GM21723 (cell line): ENCODE measurements around the gene PODXL2.
"Not testable (repeated sequence)": the region's sequence is repeated elsewhere in the genome, so short reads cannot be mapped to it uniquely, and the experiment has no call there.

ENCODE experiments used
- ATAC-seq: cut with Tn5 transposase; IDR thresholded peaks from one replicate; pipeline ENCODE4 v1.9.1; 2021; ENCODE audit warnings: mild to moderate bottlenecking, moderate library complexity; ENCODE audit not compliant: unreplicated experiment

The PODXL2 gene

GRCh38 chr3:127702151-127702578, 73.2 kb downstream of the PODXL2 start:
- no peak for ATAC-seq

DNA sequence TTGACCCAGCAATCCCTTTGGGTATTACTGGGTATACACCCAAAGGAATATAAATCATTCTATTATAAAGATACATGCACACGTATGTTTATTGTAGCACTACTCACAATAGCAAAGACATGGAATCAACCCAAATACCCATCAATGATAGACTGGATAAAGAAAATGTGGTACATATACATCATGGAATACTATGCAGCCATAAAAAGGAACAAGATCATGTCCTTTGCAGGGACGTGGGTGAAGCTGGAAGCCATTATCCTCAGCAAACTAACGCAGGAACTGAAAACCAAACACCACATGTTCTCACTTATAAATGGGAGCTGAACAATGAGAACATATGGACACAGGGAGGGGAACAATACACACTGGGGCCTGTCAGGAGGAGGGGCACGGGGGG, 75.9 kb downstream of the PODXL2 start:
- ATAC-seq = not testable (repeated sequence)

GRCh38 chr3:127706312-127706711, 77.3 kb downstream of the PODXL2 start:
- ATAC-seq = no peak

DNA sequence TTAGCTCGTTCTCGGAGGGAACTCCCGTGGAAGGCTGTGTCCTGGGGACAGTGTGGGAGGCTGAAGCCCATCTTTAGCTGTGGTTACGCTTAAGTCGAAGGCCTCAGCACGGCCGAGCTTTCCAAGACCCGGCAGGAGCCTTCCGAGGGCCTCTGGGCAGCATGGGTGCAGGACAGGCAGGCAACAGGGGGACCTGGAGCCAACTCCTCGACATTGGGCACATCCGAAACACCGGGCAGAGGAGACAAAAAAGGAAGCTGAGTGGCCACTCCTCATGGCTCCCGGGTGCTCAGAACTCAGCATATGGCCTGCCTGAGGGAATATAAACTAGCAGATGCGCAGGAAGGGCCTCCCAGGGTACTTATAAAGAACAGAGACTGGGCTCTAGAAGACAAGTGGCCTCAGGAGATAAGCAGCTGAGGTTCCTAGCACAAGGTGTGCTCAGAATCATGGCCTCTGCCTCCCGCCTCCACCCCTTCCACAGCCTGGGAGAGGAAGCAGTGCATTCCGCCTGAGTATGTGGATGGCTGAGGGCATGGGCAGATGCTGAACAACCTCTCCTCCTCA, 77.9 kb downstream of the PODXL2 start:
- no peak for ATAC-seq

- ATAC-seq = no peak
Observed at GRCh38 chr3:127707851-127708411, 78.9 kb downstream of the PODXL2 start.

GRCh38 chr3:127708837-127709236, 79.9 kb downstream of the PODXL2 start:
- ATAC-seq = no peak

DNA sequence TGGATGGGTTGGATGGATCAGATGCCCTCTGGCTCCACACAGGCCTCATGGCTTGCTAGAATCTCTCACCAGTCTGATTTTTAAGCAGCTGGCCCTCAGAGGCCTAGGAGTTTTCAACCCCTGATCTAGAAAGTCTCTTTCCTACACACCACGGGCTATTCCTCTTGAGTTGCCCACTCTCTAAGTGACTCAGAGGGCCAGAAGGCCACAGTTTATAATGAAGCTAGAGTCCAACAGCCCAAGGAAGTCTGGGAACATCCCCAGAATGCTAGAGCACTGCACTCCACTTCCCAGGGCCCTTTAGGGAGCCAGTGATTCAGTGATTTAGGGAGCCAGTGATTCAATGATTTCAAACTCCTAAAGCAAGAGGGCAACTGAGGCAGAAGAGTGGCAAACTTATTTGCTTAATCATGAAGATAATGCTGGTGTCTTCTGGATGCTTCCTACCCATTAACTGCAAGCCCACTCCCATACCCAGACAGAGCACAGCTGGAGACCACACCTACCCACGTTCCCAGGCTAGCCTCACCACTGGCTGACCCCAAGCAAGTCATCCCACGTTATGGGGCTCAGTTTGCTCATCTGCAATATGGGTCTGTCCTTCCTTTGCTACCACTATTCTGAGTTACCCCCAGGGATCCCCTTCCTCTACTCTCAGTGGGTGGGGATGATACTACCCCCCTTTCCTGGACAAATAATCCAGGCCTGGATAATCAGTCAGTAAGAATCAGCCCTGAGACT, 80.5 kb downstream of the PODXL2 start:
- no peak for ATAC-seq

DNA sequence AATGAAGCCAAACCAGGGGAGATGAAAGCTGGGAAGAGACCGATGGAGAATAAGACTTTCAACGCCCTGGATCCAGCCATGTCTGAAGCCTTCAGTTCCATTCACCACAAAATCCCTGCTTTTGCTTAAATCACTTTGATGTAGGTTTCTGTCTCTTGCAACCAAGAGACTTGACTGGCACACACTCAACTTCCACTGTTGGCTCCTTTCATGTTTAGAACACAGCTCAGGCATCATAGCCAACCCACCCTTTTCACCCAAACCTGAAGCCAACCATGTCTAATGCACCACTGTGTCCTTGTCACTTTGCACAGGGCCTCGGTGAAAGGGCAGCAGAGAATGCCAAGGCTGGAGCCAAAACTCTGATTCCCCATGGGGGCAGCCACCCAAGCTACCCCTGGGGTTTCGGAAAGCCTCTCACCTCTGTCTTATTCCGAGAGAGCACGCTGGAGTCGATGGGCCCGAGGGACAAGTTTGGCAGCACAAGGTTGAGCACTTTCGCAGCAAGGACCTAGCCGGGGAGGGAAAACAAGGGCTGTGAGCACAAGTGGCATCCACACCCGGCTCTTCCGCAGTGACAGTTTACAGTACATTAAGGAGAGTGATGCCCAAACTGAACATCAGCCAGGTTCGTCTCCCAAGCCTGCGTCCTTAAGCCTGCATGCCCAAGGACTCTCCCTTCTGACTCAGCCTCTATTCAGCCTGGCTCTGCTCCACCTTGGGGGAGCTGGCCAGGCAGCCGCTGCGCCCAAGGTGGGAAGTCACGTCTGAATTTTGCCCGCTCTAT, 81.4 kb downstream of the PODXL2 start:
- ATAC-seq = no peak

DNA sequence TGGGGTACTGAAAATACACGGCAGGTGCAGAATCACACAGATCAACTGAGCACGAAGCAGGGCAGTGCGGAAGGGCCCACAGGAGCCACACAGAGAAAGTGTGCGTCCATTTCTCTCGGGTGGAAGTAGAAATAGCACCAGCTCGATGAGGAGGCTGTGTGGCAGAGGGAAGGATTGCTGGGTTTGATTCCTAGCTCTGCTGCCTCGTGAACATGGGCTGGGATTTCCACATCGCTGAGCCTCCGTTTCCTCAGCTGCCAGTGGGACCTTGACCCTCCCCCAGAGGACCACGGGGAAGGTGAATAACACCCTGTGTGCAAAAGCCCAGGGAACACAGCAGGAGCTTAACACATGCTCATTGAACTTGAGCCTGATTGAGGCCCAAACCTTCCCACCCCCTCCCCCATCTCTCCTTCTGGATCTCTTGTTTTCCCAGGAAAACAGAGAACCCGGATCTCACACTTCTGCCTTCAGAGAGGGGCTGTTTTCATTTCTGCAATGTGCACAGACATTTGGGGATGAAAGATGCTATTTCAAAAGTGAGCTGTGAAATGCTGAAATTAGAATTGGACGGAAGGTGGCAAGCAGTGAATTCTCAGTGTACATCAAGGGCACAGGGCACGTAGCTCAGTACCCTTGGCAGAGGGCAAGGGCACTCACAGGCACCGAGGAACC, 82.2 kb downstream of the PODXL2 start:
- ATAC-seq = no peak

GRCh38 chr3:127711896-127712295, 82.9 kb downstream of the PODXL2 start:
- ATAC-seq = no peak

DNA sequence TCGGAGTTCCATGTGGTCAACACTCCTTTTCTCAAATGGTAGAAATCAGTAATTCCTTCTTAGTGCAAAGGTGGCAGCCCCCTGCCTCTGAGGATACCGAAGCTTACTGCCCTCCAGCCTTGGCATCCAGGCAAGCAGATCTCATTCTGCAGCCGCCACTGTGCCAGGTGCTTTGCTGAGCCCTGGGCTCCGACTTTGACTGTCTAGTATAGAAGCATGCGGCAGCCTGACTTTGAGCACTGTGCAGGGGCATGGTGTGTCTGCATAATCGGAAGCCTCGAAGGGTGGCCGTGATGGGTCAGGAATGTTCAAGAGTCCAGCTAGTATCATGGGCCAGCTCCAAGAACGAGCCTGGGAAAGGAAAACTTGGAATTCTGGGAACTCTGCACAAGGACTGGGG, 83.5 kb downstream of the PODXL2 start:
- no peak for ATAC-seq

DNA sequence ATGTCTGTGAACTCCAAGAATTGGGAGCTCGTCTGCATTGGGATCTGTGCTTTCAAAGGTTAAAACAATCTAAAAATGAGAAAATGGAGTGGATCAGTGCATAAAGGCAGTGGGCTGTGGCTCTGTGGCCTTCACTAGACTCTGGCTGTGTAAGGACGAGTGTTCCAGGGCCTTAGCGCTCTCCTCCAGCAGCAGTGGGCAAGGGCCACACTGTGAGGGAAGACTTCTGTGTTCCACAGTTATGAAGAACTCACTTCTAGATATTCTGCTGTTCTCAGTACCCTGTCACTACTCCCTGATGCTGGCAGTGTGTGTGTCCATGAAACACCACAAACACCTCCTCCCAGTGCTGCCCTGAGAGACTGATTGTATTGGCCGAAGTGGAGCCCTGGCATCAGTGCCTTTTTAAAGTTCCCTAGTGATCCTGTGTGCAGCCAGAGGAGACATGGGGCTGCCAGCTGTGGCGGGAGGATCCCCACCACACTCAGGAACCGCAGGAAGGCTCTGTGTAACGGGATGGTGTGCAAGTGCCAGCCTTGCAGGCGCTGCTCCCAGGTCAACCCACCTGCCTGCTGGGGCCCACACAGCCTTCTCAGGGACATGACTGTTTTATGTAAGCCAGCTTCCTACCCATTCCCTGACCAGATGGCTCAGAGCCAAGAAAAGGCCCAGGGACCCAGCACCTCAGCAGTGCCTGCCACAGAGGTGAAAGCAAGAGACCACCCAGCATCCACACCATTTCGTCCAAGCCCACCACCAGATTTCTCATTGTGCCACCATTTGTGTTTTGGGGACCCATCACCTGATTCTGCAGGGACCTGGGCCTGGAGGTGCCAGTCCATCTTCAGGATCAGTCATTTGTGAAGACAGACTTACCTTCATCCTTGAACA, 84.1 kb downstream of the PODXL2 start:
- no peak for ATAC-seq

- no peak for ATAC-seq
Observed at GRCh38 chr3:127714125-127714571, 85.2 kb downstream of the PODXL2 start.

DNA sequence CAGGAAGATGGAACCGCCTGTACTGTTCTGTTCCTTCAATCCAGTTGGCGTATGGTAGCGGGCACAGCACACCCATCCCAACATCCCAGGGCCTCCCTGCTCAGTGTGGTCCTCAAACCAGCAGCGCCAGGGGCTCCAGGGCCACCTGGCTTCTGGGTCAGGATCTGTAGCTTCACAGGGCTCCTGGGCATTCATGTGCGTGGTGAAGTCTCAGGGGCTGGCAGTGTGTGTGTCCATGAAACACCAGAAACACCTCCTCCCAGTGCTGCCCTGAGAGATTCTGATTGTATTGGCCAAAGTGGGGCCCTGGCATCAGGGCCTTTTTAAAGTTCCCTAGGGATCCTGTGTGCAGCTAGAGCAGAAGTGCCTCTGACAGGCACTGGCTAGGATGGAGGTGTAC, 85.9 kb downstream of the PODXL2 start:
- ATAC-seq = no peak

DNA sequence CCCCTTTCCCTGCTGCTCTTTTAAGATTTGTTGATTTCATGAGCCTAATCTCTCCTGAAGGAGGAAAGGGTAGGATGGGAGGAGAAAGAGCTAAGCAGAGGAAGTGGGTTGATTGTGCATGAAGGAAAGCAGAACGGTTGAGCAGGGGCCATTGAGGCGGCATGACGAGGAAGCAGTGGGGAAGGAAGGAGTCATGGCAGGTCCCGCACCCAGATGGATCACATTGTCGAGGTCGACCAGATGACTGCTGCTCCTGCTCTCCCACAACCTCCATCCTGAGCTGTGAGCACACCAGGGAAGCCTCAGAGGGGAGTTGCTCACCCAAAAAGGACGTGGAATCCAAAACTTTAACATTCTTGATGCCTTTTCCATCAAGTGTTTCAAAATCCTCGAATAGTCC, 86.5 kb downstream of the PODXL2 start:
- ATAC-seq = no peak

GRCh38 chr3:127716384-127716783, 87.4 kb downstream of the PODXL2 start:
- no peak for ATAC-seq

- ATAC-seq = no peak
Observed at GRCh38 chr3:127717357-127718244, 88.6 kb downstream of the PODXL2 start.

DNA sequence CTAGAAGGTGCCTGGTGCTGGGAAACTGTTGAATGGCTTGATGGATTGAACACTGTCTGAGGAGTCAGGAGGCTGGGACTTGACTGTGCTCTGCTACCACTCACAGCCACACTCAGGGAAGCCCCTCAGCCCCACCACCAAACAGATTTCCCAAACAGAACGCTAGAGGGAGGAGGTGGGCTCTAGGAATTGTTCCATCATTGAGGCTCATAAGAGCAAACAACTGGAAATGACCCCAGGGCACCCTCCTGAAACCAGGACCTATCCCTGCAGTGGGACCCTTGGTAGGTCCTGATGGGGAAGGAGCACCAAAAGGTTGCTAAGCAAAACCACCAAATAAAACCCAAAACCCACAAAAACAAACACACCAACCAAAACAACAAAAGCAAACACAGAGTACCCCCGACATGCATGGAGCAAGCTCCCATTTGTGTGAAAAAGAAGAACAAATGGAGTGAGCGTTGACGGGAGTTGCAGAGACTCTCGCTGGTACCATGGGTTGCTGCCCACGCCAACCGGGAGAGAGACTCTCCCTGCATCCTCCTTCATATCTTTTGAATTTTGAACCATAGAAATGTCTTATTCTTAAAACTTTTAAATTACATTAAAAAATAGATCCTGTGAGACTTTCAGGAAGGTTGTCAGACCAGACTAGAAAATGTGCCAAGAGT, 89.4 kb downstream of the PODXL2 start:
- no peak for ATAC-seq

DNA sequence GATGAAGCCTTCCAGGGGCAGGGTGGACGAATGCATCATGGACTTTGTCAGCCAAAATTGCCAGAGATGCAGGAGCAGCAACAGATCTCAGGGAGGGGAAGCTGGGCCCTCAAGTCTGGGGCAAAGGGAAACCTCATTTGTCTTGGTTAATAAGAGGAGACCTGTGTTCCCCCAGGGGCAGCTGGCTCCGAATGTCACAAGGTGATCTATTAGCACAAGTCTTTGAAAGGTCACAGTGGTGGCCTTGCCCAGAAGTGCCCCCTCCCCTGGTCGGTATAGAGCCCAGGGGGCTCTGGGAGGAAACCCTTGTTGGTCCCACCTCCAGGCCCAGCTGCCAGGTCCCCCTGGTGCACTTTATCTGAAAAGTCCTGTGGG, 89.9 kb downstream of the PODXL2 start:
- ATAC-seq = no peak
